H1 (cell line): ENCODE results near the gene RNF26. TPM values are rescaled to one million over a fixed set of nuclear protein-coding genes. Genes with fewer than 3 reads are reported as not detected.

Source experiments
- CHD2 ChIP-seq: IDR thresholded peaks from 2 replicates; pipeline ENCODE4 v1.6.1; 2012; ENCODE audit warnings: low read length, improper control_type of control experiment
- HDAC2 ChIP-seq, 2 experiments: fragments of 300-600 bp in 1 of 2; sonication (generic) in 1 of 2; IDR thresholded peaks; 2 replicates each; pipeline ENCODE4 v1.6.1; 2011 to 2012; ENCODE audit warnings: low read depth in 2 of 2, low read length in 2 of 2, mild to moderate bottlenecking in 2 of 2, moderate library complexity in 2 of 2, borderline replicate concordance in 1 of 2, inconsistent platforms in 1 of 2
- KDM1A ChIP-seq: fragments of 200-600, 300-600 bp; sonication (generic); IDR thresholded peaks from 2 replicates; pipeline ENCODE4 v1.7.1; 2016; ENCODE audit warnings: mild to moderate bottlenecking, low read length, borderline replicate concordance
- SIN3A ChIP-seq, 2 experiments: IDR thresholded peaks in 1 of 2; conservative IDR thresholded peaks in 1 of 2; 2 replicates each; pipeline ENCODE4 v1.6.1; 2011 to 2012; ENCODE audit warnings: low read length in 2 of 2, improper control_type of control experiment in 1 of 2, low read depth in 1 of 2, mild to moderate bottlenecking in 1 of 2
- USF2 ChIP-seq: IDR thresholded peaks from 2 replicates; pipeline ENCODE4 v1.6.1; 2011; ENCODE audit warnings: low read length, improper control_type of control experiment
- polyA plus RNA-seq, 7 experiments: library from polyadenylated mRNA; depleted of rRNA in 3 of 7; stranded (reverse) in 5 of 7; unstranded in 2 of 7; fragments of >200 nt in 5 of 7; fragments of 200-250 nt in 2 of 7; gene quantifications; 1 replicate in 5 of 7; 2 replicates in 1 of 7; 4 replicates in 1 of 7; pipeline versions ENCODE4 v1.2.1 to v1.2.3, GENCODE V29; 2011 to 2013; ENCODE audit warnings: missing spikeins in 2 of 7, mixed read lengths in 2 of 7
- total RNA-seq: library from RNA; stranded (reverse); fragmentation: NEBNext Ultra II Directional; extraction: Animal tissue kit (Norgen Biotek cat#: 25700); gene quantifications from 2 replicates; pipeline ENCODE4 v1.2.1, GENCODE V29; 2021
- TF ChIP-seq, protein P1 (sequence below): fragments of 300-600 bp; sonication (generic); IDR thresholded peaks from 2 replicates; pipeline ENCODE4 v1.7.1; 2012; ENCODE audit warnings: low read length, moderate library complexity, mild to moderate bottlenecking, inconsistent platforms; ENCODE audit not compliant: insufficient replicate concordance
- TF ChIP-seq, protein P2 (sequence below): IDR thresholded peaks from 2 replicates; pipeline ENCODE4 v1.6.1; 2011; ENCODE audit warnings: low read depth, mild to moderate bottlenecking, low read length; ENCODE audit not compliant: insufficient read depth

Gene RNF26
- total and polyA plus RNA-seq, 2 of the 8 experiments (the other 6 are each of a cell fraction or from before 2014, with no cell fraction given): 82.7 to 84.0 TPM

DNA sequence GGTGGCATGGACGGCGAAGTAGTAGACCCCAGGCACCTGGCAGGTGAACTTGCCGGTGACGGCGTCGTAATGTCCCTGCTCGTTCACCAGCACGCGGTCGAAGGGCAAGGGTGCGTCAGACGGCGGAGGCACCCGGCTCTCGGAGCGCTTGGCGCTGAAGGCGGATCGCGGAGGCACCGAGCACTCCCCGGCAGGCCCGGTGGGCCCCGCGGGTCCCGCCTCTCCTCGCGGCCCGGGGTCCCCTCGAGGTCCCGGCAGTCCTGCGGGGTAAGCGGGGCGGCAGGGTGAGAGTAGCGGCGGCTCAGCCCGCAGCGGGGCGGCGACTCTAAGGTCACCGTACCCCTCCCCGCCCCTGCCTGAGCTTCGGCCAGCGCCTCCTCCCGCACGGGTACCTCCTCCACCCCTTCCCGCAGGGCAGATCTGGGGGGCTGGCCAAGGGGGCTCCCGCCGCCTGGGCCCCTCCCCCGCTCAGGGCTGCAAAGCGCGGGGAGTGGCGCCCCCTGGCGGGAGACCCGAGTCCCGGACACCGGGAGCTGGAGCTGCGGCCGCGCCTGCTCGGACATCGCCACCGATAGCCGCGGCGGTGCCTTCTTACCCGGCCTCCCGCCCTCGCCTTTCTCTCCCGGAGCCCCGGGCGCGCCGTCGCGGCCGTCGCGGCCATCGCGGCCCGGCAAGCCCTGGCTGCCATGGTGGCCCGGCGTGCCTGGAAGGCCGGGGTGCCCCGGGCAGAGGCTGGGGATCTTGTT, 5.4 kb downstream of the RNF26 start (continued):
- TF ChIP-seq KDM1A (0 out of 2 replicates have a peak, but pooled peaks have one; percentile 14), USF2 (no peak), SIN3A (conservative IDR thresholded peaks at IDR 0.05 in 1 of 2, IDR thresholded peaks at IDR 0.05 in 1 of 2; ENCODE audit: low read depth in 1 of 2, low read length in 2 of 2) (0 out of 4 replicates have a peak, but pooled peaks have one; percentile 46 to 66), HDAC2 (IDR thresholded peaks at IDR 0.05; ENCODE audit: borderline replicate concordance in 1 of 2, low read depth in 2 of 2, low read length in 2 of 2) (peak in 1 of 2 experiments; percentile 18; a peak in 1 of 4 replicates), CHD2 (no peak)
- TF ChIP-seq, protein P1, sequence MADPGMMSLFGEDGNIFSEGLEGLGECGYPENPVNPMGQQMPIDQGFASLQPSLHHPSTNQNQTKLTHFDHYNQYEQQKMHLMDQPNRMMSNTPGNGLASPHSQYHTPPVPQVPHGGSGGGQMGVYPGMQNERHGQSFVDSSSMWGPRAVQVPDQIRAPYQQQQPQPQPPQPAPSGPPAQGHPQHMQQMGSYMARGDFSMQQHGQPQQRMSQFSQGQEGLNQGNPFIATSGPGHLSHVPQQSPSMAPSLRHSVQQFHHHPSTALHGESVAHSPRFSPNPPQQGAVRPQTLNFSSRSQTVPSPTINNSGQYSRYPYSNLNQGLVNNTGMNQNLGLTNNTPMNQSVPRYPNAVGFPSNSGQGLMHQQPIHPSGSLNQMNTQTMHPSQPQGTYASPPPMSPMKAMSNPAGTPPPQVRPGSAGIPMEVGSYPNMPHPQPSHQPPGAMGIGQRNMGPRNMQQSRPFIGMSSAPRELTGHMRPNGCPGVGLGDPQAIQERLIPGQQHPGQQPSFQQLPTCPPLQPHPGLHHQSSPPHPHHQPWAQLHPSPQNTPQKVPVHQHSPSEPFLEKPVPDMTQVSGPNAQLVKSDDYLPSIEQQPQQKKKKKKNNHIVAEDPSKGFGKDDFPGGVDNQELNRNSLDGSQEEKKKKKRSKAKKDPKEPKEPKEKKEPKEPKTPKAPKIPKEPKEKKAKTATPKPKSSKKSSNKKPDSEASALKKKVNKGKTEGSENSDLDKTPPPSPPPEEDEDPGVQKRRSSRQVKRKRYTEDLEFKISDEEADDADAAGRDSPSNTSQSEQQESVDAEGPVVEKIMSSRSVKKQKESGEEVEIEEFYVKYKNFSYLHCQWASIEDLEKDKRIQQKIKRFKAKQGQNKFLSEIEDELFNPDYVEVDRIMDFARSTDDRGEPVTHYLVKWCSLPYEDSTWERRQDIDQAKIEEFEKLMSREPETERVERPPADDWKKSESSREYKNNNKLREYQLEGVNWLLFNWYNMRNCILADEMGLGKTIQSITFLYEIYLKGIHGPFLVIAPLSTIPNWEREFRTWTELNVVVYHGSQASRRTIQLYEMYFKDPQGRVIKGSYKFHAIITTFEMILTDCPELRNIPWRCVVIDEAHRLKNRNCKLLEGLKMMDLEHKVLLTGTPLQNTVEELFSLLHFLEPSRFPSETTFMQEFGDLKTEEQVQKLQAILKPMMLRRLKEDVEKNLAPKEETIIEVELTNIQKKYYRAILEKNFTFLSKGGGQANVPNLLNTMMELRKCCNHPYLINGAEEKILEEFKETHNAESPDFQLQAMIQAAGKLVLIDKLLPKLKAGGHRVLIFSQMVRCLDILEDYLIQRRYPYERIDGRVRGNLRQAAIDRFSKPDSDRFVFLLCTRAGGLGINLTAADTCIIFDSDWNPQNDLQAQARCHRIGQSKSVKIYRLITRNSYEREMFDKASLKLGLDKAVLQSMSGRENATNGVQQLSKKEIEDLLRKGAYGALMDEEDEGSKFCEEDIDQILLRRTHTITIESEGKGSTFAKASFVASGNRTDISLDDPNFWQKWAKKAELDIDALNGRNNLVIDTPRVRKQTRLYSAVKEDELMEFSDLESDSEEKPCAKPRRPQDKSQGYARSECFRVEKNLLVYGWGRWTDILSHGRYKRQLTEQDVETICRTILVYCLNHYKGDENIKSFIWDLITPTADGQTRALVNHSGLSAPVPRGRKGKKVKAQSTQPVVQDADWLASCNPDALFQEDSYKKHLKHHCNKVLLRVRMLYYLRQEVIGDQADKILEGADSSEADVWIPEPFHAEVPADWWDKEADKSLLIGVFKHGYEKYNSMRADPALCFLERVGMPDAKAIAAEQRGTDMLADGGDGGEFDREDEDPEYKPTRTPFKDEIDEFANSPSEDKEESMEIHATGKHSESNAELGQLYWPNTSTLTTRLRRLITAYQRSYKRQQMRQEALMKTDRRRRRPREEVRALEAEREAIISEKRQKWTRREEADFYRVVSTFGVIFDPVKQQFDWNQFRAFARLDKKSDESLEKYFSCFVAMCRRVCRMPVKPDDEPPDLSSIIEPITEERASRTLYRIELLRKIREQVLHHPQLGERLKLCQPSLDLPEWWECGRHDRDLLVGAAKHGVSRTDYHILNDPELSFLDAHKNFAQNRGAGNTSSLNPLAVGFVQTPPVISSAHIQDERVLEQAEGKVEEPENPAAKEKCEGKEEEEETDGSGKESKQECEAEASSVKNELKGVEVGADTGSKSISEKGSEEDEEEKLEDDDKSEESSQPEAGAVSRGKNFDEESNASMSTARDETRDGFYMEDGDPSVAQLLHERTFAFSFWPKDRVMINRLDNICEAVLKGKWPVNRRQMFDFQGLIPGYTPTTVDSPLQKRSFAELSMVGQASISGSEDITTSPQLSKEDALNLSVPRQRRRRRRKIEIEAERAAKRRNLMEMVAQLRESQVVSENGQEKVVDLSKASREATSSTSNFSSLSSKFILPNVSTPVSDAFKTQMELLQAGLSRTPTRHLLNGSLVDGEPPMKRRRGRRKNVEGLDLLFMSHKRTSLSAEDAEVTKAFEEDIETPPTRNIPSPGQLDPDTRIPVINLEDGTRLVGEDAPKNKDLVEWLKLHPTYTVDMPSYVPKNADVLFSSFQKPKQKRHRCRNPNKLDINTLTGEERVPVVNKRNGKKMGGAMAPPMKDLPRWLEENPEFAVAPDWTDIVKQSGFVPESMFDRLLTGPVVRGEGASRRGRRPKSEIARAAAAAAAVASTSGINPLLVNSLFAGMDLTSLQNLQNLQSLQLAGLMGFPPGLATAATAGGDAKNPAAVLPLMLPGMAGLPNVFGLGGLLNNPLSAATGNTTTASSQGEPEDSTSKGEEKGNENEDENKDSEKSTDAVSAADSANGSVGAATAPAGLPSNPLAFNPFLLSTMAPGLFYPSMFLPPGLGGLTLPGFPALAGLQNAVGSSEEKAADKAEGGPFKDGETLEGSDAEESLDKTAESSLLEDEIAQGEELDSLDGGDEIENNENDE: no peak
- TF ChIP-seq, protein P2, sequence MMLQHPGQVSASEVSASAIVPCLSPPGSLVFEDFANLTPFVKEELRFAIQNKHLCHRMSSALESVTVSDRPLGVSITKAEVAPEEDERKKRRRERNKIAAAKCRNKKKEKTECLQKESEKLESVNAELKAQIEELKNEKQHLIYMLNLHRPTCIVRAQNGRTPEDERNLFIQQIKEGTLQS: no peak
